WTC11 (cell line): Measurements from ENCODE around the gene PPAT. TPM values are rescaled to one million over a fixed set of nuclear protein-coding genes. Genes with fewer than 3 reads are reported as not detected.

ENCODE experiments used
- CREB1 ChIP-seq: sonication (generic); formaldehyde crosslinking; IDR thresholded peaks from 2 replicates; pipeline ENCODE4 v1.8.0; 2023; ENCODE audit warnings: mild to moderate bottlenecking, missing genetic modification reagents
- CREM ChIP-seq: sonication (generic); formaldehyde crosslinking; IDR thresholded peaks from 2 replicates; pipeline ENCODE4 v1.8.1; 2022; ENCODE audit warnings: mild to moderate bottlenecking, missing genetic modification reagents, moderate library complexity
- GTF2I ChIP-seq: fragments of 250-450 bp; sonication (Bioruptor Pico); conservative IDR thresholded peaks from 2 replicates; pipeline ENCODE4 v1.4.0; 2021; ENCODE audit warnings: mild to moderate bottlenecking
- HMGA2 ChIP-seq: fragments of 250-450 bp; sonication (Bioruptor Pico); IDR thresholded peaks from 2 replicates; pipeline ENCODE4 v1.4.0; 2021; ENCODE audit warnings: mild to moderate bottlenecking, moderate library complexity
- IRF2 ChIP-seq: sonication (generic); formaldehyde crosslinking; IDR thresholded peaks from 2 replicates; pipeline ENCODE4 v1.8.0; 2022; ENCODE audit warnings: low read depth, missing genetic modification reagents, borderline replicate concordance
- JUN ChIP-seq: sonication (generic); formaldehyde crosslinking; IDR thresholded peaks from 2 replicates; pipeline ENCODE4 v1.8.0; 2023; ENCODE audit warnings: mild to moderate bottlenecking, missing genetic modification reagents
- MYBL2 ChIP-seq: sonication (generic); formaldehyde crosslinking; IDR thresholded peaks from 2 replicates; pipeline ENCODE4 v1.8.1; 2023; ENCODE audit warnings: mild to moderate bottlenecking, moderate library complexity, missing genetic modification reagents
- NR2C2 ChIP-seq: sonication (generic); formaldehyde crosslinking; IDR thresholded peaks from 2 replicates; pipeline ENCODE4 v1.8.0; 2022; ENCODE audit warnings: mild to moderate bottlenecking, missing genetic modification reagents
- NR3C1 ChIP-seq: sonication (generic); formaldehyde crosslinking; conservative IDR thresholded peaks from 2 replicates; pipeline ENCODE4 v1.8.1; 2023; ENCODE audit warnings: low read depth, mild to moderate bottlenecking, missing genetic modification reagents
- OVOL2 ChIP-seq: fragments of 250-450 bp; sonication (Bioruptor Pico); IDR thresholded peaks from 2 replicates; pipeline ENCODE4 v1.9.0; 2021; ENCODE audit warnings: mild to moderate bottlenecking, borderline replicate concordance
- TEAD1 ChIP-seq: sonication (generic); formaldehyde crosslinking; IDR thresholded peaks from 2 replicates; pipeline ENCODE4 v1.8.0; 2022; ENCODE audit warnings: mild to moderate bottlenecking, missing genetic modification reagents
- ZNF317 ChIP-seq: sonication (generic); formaldehyde crosslinking; IDR thresholded peaks from 2 replicates; pipeline ENCODE4 v1.8.1; 2023; ENCODE audit warnings: low read depth, mild to moderate bottlenecking, moderate library complexity, missing genetic modification reagents, borderline replicate concordance
- ZNF396 ChIP-seq: fragments of 250-450 bp; sonication (Bioruptor Pico); IDR thresholded peaks from 2 replicates; pipeline ENCODE4 v1.8.0; 2021; ENCODE audit warnings: mild to moderate bottlenecking, moderate library complexity, borderline replicate concordance
- ZNF671 ChIP-seq: fragments of 250-450 bp; sonication (Bioruptor Pico); IDR thresholded peaks from 2 replicates; pipeline ENCODE4 v1.8.0; 2021; ENCODE audit warnings: mild to moderate bottlenecking
- total RNA-seq: library from RNA; stranded (reverse); gene quantifications from 3 replicates; pipeline ENCODE4 v1.2.3, GENCODE V29; 2021
- TF ChIP-seq, protein P1 (sequence below): sonication (generic); formaldehyde crosslinking; IDR thresholded peaks from 2 replicates; pipeline ENCODE4 v1.8.0; 2023; ENCODE audit warnings: missing genetic modification reagents, mild to moderate bottlenecking, borderline replicate concordance
- TF ChIP-seq, protein P2 (sequence below): sonication (generic); formaldehyde crosslinking; IDR thresholded peaks from 2 replicates; pipeline ENCODE4 v1.8.1; 2023; ENCODE audit warnings: mild to moderate bottlenecking, missing genetic modification reagents
- TF ChIP-seq, protein P3 (sequence below): sonication (generic); formaldehyde crosslinking; IDR thresholded peaks from 2 replicates; pipeline ENCODE4 v1.8.1; 2022; ENCODE audit warnings: missing genetic modification reagents, borderline replicate concordance
- TF ChIP-seq, protein P4 (sequence below): fragments of 250-450 bp; sonication (Bioruptor Pico); IDR thresholded peaks from 2 replicates; pipeline ENCODE4 v1.8.0; 2021; ENCODE audit warnings: mild to moderate bottlenecking
- TF ChIP-seq, protein P5 (sequence below): fragments of 250-450 bp; sonication (Bioruptor Pico); conservative IDR thresholded peaks from 2 replicates; pipeline ENCODE4 v1.9.0; 2021; ENCODE audit warnings: mild to moderate bottlenecking
- TF ChIP-seq, protein P6 (sequence below): fragments of 250-450 bp; sonication (Bioruptor Pico); IDR thresholded peaks from 2 replicates; pipeline ENCODE4 v1.9.0; 2021; ENCODE audit warnings: moderate library complexity, mild to moderate bottlenecking, inconsistent platforms, borderline replicate concordance
- TF ChIP-seq, protein P7 (sequence below): sonication (generic); formaldehyde crosslinking; IDR thresholded peaks from 2 replicates; pipeline ENCODE4 v1.8.1; 2023; ENCODE audit warnings: mild to moderate bottlenecking, missing genetic modification reagents, moderate library complexity
- TF ChIP-seq, protein P8 (sequence below): sonication (generic); formaldehyde crosslinking; conservative IDR thresholded peaks from 2 replicates; pipeline ENCODE4 v1.8.1; 2023; ENCODE audit warnings: mild to moderate bottlenecking, low read depth, missing genetic modification reagents, moderate library complexity

PPAT gene
- total RNA-seq, 1 experiment from 2014 or later = 83.4 TPM

DNA sequence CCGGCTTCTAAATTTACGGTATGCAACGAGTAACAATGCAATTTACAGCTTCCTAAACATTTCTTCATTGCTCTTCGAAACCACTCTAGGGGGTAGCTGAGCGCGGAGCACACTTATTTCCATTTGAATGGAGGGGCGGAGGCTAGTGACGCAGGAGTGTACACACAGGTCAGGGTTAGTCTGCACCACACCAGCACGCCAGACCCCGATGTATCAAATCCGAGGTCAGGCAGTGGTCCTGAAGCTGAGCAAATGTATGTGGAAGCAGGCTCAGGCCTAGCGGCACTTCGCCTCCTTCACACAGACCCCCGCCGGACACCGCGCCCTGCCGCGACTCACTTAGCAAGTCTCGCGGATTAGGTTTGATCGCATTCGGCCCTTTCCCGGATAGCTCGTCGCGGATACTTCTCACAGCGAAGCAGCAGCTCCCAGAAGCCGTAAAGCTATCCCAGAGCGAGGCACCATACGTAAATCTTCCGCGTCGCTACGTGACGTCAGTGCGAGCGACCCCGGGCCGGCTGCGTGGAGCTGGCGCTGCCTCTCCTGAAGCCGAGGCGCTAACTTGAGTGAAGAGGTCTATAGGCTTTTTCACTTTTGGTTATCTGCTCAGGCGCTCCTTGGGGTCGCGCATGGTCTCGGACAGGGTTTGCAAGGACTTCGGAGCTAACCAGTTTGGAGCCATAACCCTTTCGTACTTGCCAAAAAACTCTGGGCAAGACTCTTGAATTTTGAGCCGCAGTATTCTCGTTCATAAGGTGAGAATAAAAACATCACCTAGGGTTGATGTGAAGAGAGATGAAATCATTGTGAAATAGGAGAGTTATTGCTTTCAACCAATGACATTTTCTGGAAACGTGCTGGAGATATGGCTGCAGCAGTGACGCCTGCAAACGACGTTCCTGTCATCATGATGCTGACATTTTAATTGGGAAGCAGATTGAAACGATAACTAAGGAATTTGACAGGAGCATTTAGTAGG, 48.1 kb downstream of the PPAT start, which contains the start of gene AASDH (continued):
- TF ChIP-seq, protein P1, sequence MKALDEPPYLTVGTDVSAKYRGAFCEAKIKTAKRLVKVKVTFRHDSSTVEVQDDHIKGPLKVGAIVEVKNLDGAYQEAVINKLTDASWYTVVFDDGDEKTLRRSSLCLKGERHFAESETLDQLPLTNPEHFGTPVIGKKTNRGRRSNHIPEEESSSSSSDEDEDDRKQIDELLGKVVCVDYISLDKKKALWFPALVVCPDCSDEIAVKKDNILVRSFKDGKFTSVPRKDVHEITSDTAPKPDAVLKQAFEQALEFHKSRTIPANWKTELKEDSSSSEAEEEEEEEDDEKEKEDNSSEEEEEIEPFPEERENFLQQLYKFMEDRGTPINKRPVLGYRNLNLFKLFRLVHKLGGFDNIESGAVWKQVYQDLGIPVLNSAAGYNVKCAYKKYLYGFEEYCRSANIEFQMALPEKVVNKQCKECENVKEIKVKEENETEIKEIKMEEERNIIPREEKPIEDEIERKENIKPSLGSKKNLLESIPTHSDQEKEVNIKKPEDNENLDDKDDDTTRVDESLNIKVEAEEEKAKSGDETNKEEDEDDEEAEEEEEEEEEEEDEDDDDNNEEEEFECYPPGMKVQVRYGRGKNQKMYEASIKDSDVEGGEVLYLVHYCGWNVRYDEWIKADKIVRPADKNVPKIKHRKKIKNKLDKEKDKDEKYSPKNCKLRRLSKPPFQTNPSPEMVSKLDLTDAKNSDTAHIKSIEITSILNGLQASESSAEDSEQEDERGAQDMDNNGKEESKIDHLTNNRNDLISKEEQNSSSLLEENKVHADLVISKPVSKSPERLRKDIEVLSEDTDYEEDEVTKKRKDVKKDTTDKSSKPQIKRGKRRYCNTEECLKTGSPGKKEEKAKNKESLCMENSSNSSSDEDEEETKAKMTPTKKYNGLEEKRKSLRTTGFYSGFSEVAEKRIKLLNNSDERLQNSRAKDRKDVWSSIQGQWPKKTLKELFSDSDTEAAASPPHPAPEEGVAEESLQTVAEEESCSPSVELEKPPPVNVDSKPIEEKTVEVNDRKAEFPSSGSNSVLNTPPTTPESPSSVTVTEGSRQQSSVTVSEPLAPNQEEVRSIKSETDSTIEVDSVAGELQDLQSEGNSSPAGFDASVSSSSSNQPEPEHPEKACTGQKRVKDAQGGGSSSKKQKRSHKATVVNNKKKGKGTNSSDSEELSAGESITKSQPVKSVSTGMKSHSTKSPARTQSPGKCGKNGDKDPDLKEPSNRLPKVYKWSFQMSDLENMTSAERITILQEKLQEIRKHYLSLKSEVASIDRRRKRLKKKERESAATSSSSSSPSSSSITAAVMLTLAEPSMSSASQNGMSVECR = peak; percentile 56; the same call in 1 of the 2 replicates
- no peak; the same call in 1 of the 2 replicates for TF ChIP-seq JUN
- TF ChIP-seq, protein P2, sequence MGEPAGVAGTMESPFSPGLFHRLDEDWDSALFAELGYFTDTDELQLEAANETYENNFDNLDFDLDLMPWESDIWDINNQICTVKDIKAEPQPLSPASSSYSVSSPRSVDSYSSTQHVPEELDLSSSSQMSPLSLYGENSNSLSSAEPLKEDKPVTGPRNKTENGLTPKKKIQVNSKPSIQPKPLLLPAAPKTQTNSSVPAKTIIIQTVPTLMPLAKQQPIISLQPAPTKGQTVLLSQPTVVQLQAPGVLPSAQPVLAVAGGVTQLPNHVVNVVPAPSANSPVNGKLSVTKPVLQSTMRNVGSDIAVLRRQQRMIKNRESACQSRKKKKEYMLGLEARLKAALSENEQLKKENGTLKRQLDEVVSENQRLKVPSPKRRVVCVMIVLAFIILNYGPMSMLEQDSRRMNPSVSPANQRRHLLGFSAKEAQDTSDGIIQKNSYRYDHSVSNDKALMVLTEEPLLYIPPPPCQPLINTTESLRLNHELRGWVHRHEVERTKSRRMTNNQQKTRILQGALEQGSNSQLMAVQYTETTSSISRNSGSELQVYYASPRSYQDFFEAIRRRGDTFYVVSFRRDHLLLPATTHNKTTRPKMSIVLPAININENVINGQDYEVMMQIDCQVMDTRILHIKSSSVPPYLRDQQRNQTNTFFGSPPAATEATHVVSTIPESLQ = no peak
- TF ChIP-seq IRF2 = no peak
- no peak for TF ChIP-seq OVOL2
- TF ChIP-seq, protein P3, sequence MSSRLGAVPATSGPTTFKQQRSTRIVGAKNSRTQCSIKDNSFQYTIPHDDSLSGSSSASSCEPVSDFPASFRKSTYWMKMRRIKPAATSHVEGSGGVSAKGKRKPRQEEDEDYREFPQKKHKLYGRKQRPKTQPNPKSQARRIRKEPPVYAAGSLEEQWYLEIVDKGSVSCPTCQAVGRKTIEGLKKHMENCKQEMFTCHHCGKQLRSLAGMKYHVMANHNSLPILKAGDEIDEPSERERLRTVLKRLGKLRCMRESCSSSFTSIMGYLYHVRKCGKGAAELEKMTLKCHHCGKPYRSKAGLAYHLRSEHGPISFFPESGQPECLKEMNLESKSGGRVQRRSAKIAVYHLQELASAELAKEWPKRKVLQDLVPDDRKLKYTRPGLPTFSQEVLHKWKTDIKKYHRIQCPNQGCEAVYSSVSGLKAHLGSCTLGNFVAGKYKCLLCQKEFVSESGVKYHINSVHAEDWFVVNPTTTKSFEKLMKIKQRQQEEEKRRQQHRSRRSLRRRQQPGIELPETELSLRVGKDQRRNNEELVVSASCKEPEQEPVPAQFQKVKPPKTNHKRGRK = no peak
- TF ChIP-seq NR2C2 = no peak
- TF ChIP-seq, protein P4, sequence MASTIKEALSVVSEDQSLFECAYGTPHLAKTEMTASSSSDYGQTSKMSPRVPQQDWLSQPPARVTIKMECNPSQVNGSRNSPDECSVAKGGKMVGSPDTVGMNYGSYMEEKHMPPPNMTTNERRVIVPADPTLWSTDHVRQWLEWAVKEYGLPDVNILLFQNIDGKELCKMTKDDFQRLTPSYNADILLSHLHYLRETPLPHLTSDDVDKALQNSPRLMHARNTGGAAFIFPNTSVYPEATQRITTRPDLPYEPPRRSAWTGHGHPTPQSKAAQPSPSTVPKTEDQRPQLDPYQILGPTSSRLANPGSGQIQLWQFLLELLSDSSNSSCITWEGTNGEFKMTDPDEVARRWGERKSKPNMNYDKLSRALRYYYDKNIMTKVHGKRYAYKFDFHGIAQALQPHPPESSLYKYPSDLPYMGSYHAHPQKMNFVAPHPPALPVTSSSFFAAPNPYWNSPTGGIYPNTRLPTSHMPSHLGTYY (CRISPR knock-in tag) = no peak
- TF ChIP-seq, protein P5, sequence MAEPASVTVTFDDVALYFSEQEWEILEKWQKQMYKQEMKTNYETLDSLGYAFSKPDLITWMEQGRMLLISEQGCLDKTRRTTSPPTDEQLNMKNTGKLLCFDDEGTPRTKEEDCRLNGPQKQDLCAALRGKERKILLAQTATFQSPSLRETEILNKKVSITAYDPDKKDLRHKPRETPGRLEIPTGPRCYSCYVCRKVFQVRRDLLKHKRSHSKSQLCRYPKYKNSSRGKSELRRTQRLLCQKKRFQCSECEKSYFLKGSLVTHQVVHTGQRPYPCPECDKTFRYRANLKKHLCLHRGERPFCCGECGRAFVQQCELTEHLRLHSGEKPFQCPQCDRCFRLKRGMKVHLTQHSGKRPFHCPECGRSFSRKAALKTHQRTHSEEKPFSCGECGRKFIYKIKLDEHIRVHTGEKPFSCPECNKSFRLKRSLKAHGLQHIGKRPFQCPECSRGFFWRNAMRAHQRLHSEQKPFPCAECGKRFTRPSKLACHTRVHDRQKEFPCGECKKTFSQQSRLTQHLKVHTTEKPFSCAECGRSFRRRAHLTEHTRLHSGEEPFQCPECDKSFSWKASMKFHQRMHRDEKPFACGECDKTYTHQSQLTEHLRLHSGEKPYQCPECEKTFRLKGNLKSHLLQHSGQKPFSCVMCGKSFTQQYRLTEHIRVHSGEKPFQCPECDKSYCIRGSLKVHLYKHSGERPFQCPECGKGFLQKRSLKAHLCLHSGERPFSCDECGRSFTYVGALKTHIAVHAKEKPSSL (CRISPR knock-in tag) = no peak
- no peak for TF ChIP-seq NR3C1 (CRISPR knock-in tag)
- TF ChIP-seq, protein P6, sequence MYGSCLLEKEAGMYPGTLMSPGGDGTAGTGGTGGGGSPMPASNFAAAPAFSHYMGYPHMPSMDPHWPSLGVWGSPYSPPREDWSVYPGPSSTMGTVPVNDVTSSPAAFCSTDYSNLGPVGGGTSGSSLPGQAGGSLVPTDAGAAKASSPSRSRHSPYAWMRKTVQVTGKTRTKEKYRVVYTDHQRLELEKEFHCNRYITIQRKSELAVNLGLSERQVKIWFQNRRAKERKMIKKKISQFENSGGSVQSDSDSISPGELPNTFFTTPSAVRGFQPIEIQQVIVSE (CRISPR knock-in tag) = no peak
- TF ChIP-seq, protein P7, sequence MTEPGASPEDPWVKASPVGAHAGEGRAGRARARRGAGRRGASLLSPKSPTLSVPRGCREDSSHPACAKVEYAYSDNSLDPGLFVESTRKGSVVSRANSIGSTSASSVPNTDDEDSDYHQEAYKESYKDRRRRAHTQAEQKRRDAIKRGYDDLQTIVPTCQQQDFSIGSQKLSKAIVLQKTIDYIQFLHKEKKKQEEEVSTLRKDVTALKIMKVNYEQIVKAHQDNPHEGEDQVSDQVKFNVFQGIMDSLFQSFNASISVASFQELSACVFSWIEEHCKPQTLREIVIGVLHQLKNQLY (CRISPR knock-in tag) = no peak
- TF ChIP-seq CREB1 = peak; percentile 80
- TF ChIP-seq GTF2I (CRISPR knock-in tag) = no peak
- TF ChIP-seq ZNF317 (CRISPR knock-in tag) = no peak
- peak; percentile 87 for TF ChIP-seq TEAD1
- TF ChIP-seq, protein P8, sequence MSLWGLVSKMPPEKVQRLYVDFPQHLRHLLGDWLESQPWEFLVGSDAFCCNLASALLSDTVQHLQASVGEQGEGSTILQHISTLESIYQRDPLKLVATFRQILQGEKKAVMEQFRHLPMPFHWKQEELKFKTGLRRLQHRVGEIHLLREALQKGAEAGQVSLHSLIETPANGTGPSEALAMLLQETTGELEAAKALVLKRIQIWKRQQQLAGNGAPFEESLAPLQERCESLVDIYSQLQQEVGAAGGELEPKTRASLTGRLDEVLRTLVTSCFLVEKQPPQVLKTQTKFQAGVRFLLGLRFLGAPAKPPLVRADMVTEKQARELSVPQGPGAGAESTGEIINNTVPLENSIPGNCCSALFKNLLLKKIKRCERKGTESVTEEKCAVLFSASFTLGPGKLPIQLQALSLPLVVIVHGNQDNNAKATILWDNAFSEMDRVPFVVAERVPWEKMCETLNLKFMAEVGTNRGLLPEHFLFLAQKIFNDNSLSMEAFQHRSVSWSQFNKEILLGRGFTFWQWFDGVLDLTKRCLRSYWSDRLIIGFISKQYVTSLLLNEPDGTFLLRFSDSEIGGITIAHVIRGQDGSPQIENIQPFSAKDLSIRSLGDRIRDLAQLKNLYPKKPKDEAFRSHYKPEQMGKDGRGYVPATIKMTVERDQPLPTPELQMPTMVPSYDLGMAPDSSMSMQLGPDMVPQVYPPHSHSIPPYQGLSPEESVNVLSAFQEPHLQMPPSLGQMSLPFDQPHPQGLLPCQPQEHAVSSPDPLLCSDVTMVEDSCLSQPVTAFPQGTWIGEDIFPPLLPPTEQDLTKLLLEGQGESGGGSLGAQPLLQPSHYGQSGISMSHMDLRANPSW (CRISPR knock-in tag) = no peak
- TF ChIP-seq ZNF671 (CRISPR knock-in tag) = no peak
- peak; percentile 100 for TF ChIP-seq CREM (CRISPR knock-in tag)
- no peak; the same call in 1 of the 2 replicates for TF ChIP-seq HMGA2 (CRISPR knock-in tag)
- no peak for TF ChIP-seq MYBL2 (CRISPR knock-in tag)
- TF ChIP-seq ZNF396 (CRISPR knock-in tag) = no peak
